Liver (tissue), 9 donors: ENCODE data around the gene TMCC2. TPM values are rescaled to one million over a fixed set of nuclear protein-coding genes. Genes with fewer than 3 reads are reported as not detected.

Experiments used
- DNase-seq: peaks from one replicate; pipeline ENCODE4 v3.0.0-alpha.2; 2017; ENCODE audit warnings: low spot score
- H3K27ac ChIP-seq, 2 donors: one replicate each; pipeline ENCODE4 v1.7.0; 2013; ENCODE audit warnings: inconsistent platforms in 2 of 2, low read length in 2 of 2, control low read depth in 1 of 2, low read depth in 1 of 2, mild to moderate bottlenecking in 1 of 2
- H3K27me3 ChIP-seq, 4 donors: one replicate each; pipeline versions ENCODE4 v1.6.1 to v1.7.0; 2013; ENCODE audit warnings: low read length in 3 of 4, inconsistent platforms in 1 of 4, mild to moderate bottlenecking in 1 of 4, moderate library complexity in 1 of 4; ENCODE audit not compliant: control insufficient read depth in 4 of 4, insufficient read depth in 4 of 4
- H3K36me3 ChIP-seq, 4 donors: one replicate each; pipeline versions ENCODE4 v1.6.1 to v1.7.0; 2013; ENCODE audit warnings: low read length in 3 of 4, mild to moderate bottlenecking in 3 of 4, low read depth in 1 of 4, moderate library complexity in 1 of 4; ENCODE audit not compliant: control insufficient read depth in 4 of 4, insufficient read depth in 3 of 4
- H3K4me1 ChIP-seq, 4 donors: one replicate each; pipeline versions ENCODE4 v1.6.1 to v1.7.0; 2013; ENCODE audit warnings: low read length in 3 of 4, mild to moderate bottlenecking in 3 of 4, moderate library complexity in 1 of 4; ENCODE audit not compliant: control insufficient read depth in 4 of 4, insufficient read depth in 4 of 4
- H3K4me3 ChIP-seq, 3 donors: one replicate each; pipeline versions ENCODE4 v1.6.1 to v1.7.0; 2013; ENCODE audit warnings: low read length in 3 of 3, control low read depth in 1 of 3, low read depth in 1 of 3, mild to moderate bottlenecking in 1 of 3
- H3K9ac ChIP-seq, 2 donors: one replicate each; pipeline ENCODE4 v1.7.0; 2013; ENCODE audit warnings: low read length in 2 of 2, mild to moderate bottlenecking in 2 of 2, moderate library complexity in 2 of 2, control low read depth in 1 of 2, low read depth in 1 of 2
- H3K9me3 ChIP-seq, 4 donors: one replicate each; pipeline versions ENCODE4 v1.6.1 to v1.7.0; 2013; ENCODE audit warnings: low read length in 3 of 4; ENCODE audit not compliant: control insufficient read depth in 4 of 4
- EGR1 ChIP-seq, 2 donors: IDR thresholded peaks; 2 replicates each; pipeline ENCODE4 v1.6.1; 2016 to 2018; ENCODE audit warnings: antibody characterized with exemption in 2 of 2, low read depth in 2 of 2
- FOXA1 ChIP-seq: IDR thresholded peaks from 2 replicates; pipeline ENCODE4 v1.6.1; 2016; ENCODE audit warnings: antibody characterized with exemption
- FOXA2 ChIP-seq: IDR thresholded peaks from 2 replicates; pipeline ENCODE4 v1.6.1; 2016; ENCODE audit warnings: antibody characterized with exemption
- GABPA ChIP-seq, 2 donors: IDR thresholded peaks in 1 of 2; conservative IDR thresholded peaks in 1 of 2; 2 replicates each; pipeline ENCODE4 v1.6.1; 2016; ENCODE audit warnings: antibody characterized with exemption in 2 of 2, mild to moderate bottlenecking in 1 of 2, moderate library complexity in 1 of 2
- HNF4A ChIP-seq, 2 donors: conservative IDR thresholded peaks; 2 replicates each; pipeline ENCODE4 v1.6.1; 2016; ENCODE audit warnings: antibody characterized with exemption in 2 of 2, mild to moderate bottlenecking in 2 of 2
- HNF4G ChIP-seq: IDR thresholded peaks from 2 replicates; pipeline ENCODE4 v1.6.1; 2016; ENCODE audit warnings: antibody characterized with exemption
- JUND ChIP-seq, 2 donors: IDR thresholded peaks; 2 replicates each; pipeline ENCODE4 v1.6.1; 2016; ENCODE audit warnings: antibody characterized with exemption in 2 of 2
- NR2F2 ChIP-seq: IDR thresholded peaks from 2 replicates; pipeline ENCODE4 v1.6.1; 2016; ENCODE audit warnings: antibody characterized with exemption
- RAD21 ChIP-seq, 2 donors: IDR thresholded peaks; 2 replicates each; pipeline ENCODE4 v1.6.1; 2016; ENCODE audit warnings: antibody characterized with exemption in 2 of 2, mild to moderate bottlenecking in 2 of 2
- RXRA ChIP-seq, 2 donors: IDR thresholded peaks; 2 replicates each; pipeline ENCODE4 v1.6.1; 2017 to 2018; ENCODE audit warnings: antibody characterized with exemption in 2 of 2, mild to moderate bottlenecking in 1 of 2
- SP1 ChIP-seq: IDR thresholded peaks from 2 replicates; pipeline ENCODE4 v1.6.1; 2018; ENCODE audit warnings: antibody characterized with exemption, mild to moderate bottlenecking
- TAF1 ChIP-seq: conservative IDR thresholded peaks from 2 replicates; pipeline ENCODE4 v1.6.1; 2016; ENCODE audit warnings: antibody characterized with exemption, mild to moderate bottlenecking
- YY1 ChIP-seq: IDR thresholded peaks from 2 replicates; pipeline ENCODE4 v1.6.1; 2016; ENCODE audit warnings: antibody characterized with exemption, mild to moderate bottlenecking
- WGBS: extraction: QIAGEN DNeasy Blood & Tissue Kit; methylation state at CpG from one replicate; pipeline ENCODE4 v1.1.7; 2013; 5-methylcytosine and 5-hydroxymethylcytosine counted together
- polyA plus RNA-seq, 2 donors: library from polyadenylated mRNA; stranded (reverse) in 1 of 2; unstranded in 1 of 2; fragments of 200-250 nt in 1 of 2; fragments of >200 nt in 1 of 2; fragmentation: Nextera tagmentation in 1 of 2; extraction: Ambion mirVana in 1 of 2; gene quantifications; one replicate each; pipeline versions ENCODE4 v1.2.1 to v1.2.3, GENCODE V29; 2013 to 2015
- total RNA-seq, 2 donors: library from RNA; depleted of rRNA; stranded (reverse); fragments of >200 nt; gene quantifications; one replicate each; pipeline ENCODE4 v1.2.3, GENCODE V29; 2014
- TF ChIP-seq, protein P1 (sequence below): IDR thresholded peaks from 2 replicates; pipeline ENCODE4 v1.6.1; 2016; ENCODE audit warnings: antibody characterized with exemption
- TF ChIP-seq, protein P2 (sequence below): IDR thresholded peaks from 2 replicates; pipeline ENCODE4 v1.6.1; 2016; ENCODE audit warnings: antibody characterized with exemption
- TF ChIP-seq, protein P3 (sequence below): fragments of 150-350 bp; IDR thresholded peaks from 2 replicates; pipeline ENCODE4 v1.5.1; 2017; ENCODE audit warnings: improper control_type of control experiment, low read depth, low read length; ENCODE audit not compliant: missing input control
- TF ChIP-seq, protein P4 (sequence below): IDR thresholded peaks from 2 replicates; pipeline ENCODE4 v1.6.1; 2016; ENCODE audit warnings: antibody characterized with exemption, mild to moderate bottlenecking
- TF ChIP-seq, protein P5 (sequence below): IDR thresholded peaks from 2 replicates; pipeline ENCODE4 v1.6.1; 2016; ENCODE audit warnings: antibody characterized with exemption
- donor health status: healthy.
- donor health status: healthy.
- donor health status: healthy.
- donor health status: healthy.
- donor health status: healthy.

TMCC2 gene
- total and polyA plus RNA-seq, 4 donors: 0.06 to 452 (median 0.21) TPM

DNA sequence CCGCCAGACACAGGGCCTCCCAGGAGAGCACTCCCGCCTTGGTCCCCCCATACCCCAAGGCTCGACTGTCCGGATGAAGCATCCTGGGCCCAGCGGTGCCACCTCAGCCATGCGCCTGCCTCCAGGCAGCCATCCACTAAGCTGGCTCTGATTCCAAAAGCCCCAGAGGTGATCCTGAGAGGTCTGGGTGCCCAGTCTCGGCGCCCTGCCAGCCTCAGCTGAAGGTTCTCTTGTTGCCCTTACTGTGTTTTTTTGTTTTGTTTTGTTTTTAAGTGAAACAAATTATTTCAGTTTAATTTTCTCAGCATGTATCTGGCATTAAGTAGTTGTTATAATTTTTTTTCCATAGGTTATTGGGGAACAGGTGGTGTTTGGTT is 48.9 kb downstream of the TMCC2 start:
- no peak for DNase-seq
- WGBS: 94% methylated on average over 8 of the region's 8 CpGs
- Histone ChIP-seq H3K9me3 (no peaks in the 10 kb centered on the region), H3K9ac (no peak overlapping the region), H3K27me3 (no peaks in the 10 kb centered on the region), H3K4me1 (peaks cover 0 to 7% (median 0%) of the 10 kb centered on the region in 4 donors), H3K27ac (no peak overlapping the region), H3K4me3 (no peak overlapping the region), H3K36me3 (no peaks in the 10 kb centered on the region)
- no peak for TF ChIP-seq NR2F2
- no peak for TF ChIP-seq TAF1
- no peak for TF ChIP-seq RXRA (IDR thresholded peaks at IDR 0.05)
- TF ChIP-seq, protein P1, sequence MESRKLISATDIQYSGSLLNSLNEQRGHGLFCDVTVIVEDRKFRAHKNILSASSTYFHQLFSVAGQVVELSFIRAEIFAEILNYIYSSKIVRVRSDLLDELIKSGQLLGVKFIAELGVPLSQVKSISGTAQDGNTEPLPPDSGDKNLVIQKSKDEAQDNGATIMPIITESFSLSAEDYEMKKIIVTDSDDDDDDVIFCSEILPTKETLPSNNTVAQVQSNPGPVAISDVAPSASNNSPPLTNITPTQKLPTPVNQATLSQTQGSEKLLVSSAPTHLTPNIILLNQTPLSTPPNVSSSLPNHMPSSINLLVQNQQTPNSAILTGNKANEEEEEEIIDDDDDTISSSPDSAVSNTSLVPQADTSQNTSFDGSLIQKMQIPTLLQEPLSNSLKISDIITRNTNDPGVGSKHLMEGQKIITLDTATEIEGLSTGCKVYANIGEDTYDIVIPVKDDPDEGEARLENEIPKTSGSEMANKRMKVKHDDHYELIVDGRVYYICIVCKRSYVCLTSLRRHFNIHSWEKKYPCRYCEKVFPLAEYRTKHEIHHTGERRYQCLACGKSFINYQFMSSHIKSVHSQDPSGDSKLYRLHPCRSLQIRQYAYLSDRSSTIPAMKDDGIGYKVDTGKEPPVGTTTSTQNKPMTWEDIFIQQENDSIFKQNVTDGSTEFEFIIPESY: no peak
- TF ChIP-seq JUND (IDR thresholded peaks at IDR 0.05): no peak
- no peak for TF ChIP-seq GABPA (IDR thresholded peaks at IDR 0.05 in 1 of 2, conservative IDR thresholded peaks at IDR 0.05 in 1 of 2)
- TF ChIP-seq HNF4G: no peak
- TF ChIP-seq FOXA1: no peak
- no peak for TF ChIP-seq RAD21 (IDR thresholded peaks at IDR 0.05)
- TF ChIP-seq FOXA2: no peak
- TF ChIP-seq, protein P2, sequence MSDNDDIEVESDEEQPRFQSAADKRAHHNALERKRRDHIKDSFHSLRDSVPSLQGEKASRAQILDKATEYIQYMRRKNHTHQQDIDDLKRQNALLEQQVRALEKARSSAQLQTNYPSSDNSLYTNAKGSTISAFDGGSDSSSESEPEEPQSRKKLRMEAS: no peak
- no peak for TF ChIP-seq SP1
- TF ChIP-seq EGR1 (IDR thresholded peaks at IDR 0.05; ENCODE audit: low read depth in 2 of 2): no peak
- no peak for TF ChIP-seq HNF4A (conservative IDR thresholded peaks at IDR 0.05)
- TF ChIP-seq, protein P3, sequence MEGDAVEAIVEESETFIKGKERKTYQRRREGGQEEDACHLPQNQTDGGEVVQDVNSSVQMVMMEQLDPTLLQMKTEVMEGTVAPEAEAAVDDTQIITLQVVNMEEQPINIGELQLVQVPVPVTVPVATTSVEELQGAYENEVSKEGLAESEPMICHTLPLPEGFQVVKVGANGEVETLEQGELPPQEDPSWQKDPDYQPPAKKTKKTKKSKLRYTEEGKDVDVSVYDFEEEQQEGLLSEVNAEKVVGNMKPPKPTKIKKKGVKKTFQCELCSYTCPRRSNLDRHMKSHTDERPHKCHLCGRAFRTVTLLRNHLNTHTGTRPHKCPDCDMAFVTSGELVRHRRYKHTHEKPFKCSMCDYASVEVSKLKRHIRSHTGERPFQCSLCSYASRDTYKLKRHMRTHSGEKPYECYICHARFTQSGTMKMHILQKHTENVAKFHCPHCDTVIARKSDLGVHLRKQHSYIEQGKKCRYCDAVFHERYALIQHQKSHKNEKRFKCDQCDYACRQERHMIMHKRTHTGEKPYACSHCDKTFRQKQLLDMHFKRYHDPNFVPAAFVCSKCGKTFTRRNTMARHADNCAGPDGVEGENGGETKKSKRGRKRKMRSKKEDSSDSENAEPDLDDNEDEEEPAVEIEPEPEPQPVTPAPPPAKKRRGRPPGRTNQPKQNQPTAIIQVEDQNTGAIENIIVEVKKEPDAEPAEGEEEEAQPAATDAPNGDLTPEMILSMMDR: no peak
- TF ChIP-seq, protein P4, sequence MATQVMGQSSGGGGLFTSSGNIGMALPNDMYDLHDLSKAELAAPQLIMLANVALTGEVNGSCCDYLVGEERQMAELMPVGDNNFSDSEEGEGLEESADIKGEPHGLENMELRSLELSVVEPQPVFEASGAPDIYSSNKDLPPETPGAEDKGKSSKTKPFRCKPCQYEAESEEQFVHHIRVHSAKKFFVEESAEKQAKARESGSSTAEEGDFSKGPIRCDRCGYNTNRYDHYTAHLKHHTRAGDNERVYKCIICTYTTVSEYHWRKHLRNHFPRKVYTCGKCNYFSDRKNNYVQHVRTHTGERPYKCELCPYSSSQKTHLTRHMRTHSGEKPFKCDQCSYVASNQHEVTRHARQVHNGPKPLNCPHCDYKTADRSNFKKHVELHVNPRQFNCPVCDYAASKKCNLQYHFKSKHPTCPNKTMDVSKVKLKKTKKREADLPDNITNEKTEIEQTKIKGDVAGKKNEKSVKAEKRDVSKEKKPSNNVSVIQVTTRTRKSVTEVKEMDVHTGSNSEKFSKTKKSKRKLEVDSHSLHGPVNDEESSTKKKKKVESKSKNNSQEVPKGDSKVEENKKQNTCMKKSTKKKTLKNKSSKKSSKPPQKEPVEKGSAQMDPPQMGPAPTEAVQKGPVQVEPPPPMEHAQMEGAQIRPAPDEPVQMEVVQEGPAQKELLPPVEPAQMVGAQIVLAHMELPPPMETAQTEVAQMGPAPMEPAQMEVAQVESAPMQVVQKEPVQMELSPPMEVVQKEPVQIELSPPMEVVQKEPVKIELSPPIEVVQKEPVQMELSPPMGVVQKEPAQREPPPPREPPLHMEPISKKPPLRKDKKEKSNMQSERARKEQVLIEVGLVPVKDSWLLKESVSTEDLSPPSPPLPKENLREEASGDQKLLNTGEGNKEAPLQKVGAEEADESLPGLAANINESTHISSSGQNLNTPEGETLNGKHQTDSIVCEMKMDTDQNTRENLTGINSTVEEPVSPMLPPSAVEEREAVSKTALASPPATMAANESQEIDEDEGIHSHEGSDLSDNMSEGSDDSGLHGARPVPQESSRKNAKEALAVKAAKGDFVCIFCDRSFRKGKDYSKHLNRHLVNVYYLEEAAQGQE: no peak
- TF ChIP-seq, protein P5, sequence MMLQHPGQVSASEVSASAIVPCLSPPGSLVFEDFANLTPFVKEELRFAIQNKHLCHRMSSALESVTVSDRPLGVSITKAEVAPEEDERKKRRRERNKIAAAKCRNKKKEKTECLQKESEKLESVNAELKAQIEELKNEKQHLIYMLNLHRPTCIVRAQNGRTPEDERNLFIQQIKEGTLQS: no peak
- no peak for TF ChIP-seq YY1
